SHP77 treated with DMSO at 0.1 percent for 48 hours (cell line): ENCODE data around the gene HLCS.

Experiments used
- DNase-seq: peaks from one replicate; lab custom pipeline; 2025; lab: John Stamatoyannopoulos, UW

HLCS gene

DNA sequence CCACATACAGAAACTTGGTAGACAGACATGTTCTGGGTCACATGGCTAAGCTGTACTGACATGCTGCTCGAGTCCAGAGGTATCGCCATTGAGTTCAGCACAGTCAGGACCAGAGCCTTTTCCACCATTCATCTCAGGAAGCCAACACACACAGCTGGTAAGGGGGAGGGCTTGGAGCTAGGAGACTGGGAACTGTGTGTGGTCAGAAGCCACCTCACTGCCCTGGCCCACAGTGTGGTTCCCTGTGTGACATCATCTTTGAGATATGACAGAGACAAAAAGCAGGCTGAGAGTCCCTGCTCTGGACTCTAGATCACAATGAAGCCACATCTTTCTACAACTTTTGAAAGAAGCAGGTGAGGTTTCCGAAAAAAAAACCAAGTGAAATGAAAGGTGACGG, 160.4 kb downstream of the HLCS start:
- DNase-seq: no peak

DNA sequence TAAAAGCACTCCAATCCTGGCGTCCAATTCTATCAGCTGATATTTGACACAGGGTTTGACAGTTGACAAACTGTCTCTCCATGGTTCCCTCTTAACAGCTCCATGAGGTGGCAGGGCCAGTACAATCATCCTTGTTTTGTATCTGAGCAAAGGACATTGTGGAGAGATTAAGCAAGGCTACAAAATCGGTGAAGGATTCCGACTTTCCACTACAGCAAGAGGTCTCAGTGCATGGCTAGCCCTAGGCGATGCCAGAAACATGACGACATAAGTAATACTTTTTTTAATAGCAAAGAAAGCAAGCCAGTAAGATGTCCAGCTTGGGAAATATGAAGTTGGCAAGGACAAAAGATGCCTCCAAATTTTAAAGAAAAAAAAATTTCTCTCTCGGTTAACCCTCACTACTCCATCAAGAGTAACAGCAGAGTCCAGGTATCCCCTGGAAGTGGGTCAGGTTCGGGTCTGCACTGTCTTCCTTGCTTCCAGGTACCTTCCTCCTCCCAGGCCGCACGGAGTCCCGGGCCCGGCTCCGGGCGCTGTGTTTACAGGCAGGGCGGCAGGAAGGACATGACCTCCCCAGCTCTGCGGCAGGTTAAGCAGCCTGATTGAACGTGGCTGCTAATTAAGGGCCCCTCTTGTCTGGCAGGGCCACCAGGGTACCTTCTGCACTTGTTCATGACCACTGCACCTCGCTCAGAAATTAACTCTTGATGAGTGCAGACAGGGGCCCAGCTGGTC, 161.4 kb downstream of the HLCS start:
- DNase-seq: no peak

DNA sequence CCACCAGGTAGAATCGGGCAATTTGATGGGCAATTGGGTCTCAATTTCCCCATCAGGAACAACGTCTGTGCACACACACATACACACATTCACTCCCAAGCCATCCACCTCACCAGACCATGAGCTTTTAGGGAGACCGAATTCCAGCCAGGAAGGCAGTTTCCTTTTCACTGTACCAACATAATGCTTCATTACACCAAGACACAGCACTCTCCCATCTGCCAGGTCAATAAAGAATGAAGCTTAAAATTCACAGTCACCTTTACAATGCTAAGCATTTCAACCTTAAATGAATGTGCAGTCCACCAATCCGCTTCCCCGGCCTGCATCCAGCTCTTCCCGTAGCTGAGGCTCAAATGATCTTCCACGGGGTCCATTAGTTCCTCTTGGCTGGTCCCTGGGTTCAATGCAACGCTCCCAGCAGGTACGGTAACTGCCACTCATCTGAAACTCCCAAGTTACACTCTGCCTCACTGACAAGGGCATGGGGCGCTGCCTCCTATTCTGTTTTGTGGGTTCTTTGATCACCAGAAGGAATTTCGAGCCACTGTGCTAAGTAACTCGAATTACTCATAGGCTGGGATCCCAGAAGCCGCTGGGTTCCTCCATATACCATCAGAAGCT, 162.5 kb downstream of the HLCS start:
- no peak for DNase-seq

DNA sequence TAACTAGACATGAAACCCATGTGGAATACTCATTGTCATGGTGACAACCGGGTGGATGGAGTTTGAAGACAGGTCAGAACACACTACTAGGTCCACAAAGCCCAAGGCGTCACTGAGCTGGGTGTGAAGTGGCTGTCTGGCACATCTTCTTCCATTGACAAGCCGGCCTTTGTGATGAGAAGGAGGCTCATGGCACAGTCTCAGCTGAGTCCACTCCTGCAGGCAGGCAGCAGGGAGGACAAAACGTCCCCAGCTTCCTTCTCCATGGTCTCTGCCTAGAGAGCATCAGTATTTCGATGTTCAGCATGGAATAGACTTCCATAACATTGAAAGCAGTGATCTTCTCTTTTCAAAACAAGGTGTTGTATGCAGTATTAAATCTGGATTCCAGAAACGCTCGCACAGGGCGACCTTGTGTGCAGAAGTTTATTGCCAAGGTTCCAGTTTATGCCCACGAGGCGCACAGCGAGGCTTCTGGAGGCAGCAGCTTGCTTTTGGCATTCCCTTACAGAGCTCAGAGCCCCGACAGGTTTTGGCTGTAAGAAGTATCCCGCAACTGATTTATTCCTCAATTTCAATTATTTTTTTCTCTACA, 163.3 kb downstream of the HLCS start:
- DNase-seq: no peak

DNA sequence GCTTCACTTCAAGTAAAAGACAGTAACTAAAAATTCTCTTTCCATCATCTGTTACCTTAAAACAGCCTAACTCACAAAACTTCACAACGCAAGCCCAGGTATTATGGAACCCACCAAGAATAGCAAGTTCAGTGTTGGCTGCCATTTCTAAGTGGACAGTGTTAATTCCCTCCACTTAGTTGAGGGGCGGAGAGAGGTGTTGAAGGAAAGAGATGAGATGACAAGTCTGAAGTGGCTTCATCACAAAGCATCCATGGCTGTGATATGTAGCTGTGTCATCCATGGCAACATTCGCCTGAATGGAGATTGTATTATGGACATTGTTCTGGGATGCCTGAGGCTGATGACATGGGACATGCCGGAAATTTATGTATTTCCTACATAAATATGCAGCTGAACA, 165.7 kb downstream of the HLCS start:
- DNase-seq: no peak

DNA sequence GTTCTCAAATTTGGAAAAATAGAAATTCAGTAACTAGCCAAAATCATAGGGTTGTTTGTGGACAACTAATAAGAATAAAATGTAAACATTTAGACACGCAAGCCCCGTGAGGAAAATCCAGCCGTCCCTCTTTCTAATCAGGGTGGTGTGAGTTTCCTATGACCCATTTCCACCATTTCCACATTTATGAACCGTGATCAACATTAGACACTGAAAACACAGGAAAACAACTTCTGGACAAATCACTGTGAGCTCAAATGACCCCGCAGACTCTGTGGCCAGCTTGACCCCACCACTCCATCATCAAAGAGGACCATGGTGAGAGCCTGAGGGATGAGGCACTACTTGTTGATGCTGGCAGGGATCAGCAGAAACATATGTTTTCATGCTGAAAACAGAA, 166.6 kb downstream of the HLCS start:
- no peak for DNase-seq

DNA sequence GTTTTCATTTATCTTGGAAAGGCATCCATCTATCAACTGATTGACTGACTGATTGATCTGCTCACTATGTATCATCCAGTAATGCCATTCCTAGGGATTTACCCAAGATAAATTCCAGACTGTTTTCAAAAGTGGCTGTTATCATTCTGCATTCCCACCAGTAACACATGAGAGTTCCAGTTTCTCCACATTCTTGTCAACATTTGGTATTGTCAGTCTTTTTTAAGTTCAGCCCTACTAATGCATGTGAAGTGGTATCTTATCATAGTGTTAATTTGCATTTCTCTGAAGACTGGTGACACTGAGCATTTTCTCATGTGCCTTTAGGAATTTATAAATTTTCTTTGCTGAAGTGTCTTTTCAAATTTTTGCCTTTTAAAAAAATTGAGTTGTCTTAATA, 168.0 kb downstream of the HLCS start:
- no peak for DNase-seq

DNA sequence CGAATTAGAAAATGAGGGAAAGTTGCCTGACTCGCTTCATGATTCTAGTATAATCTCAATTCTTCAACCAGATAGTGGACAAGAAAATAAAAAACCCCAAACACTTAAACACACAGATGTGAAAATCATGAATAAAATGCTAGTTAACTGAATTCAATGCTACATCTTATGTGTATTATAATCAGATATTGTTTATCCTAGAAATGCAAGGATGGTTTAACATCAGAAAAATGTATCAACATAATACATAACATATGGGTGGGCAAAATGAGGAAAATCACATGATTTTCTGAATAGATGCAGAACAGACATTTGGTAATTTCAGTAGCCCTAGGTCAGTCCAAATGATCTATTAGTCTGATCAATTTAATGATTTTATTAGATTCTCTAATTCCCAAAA, 170.4 kb downstream of the HLCS start:
- DNase-seq: no peak

DNA sequence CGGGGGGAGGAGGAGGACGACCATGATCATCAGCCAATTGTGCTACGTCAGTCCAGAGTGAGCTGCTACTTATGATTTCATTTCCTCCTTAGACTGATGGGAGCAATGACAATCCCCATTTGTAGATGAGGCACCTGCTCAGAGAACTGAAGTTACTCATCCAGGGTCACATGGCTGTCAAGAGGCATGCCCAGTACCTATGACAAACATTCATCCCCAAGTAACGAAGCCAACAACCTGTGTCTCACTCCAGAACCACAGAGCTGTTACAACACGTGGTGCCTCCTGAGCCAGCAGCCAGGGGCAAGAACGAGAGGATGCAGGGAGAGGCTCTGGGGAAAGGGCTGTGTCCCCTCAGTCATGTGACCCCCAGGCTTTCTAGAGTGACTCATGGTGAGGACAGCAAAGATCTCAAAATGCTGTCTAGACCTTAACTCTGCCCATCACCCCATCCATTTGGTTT, 173.9 kb downstream of the HLCS start:
- DNase-seq: no peak

DNA sequence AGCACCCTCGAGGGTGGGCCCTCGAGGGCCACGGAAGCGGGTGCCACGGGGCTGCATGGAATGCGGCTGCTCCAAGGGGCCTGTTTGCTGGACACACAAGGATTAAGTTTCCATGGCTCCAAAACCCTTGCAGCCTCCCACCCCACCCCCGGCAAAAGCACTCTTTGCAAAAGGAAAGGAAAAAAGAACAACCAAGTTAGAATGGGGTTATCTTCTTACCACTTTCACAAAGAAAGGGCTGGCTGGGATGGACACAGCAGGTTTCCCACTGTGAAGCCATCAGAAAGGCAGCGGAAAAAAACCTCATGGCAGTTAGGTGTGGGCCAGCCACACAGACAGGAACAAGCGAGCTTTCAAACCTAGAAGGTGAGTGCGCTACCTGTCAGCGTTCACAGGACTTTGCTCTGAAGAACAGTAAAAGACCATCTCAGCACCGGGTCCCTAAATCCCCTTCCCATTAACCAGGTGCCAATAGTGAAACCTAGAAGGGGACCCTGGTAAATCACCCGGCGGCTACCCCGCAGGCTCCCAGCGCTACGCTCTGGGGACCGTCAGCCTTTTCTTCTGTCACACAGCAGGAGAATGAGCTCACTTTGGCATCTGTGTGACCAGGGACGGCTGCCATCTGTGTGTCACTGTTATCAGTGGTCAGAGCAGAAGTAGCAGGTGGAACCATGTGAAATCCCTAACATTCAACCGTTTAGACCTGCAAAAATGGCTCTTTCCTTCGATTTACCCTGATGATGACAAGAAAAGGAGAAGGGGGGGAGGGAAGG, 174.6 kb downstream of the HLCS start:
- DNase-seq: no peak

DNA sequence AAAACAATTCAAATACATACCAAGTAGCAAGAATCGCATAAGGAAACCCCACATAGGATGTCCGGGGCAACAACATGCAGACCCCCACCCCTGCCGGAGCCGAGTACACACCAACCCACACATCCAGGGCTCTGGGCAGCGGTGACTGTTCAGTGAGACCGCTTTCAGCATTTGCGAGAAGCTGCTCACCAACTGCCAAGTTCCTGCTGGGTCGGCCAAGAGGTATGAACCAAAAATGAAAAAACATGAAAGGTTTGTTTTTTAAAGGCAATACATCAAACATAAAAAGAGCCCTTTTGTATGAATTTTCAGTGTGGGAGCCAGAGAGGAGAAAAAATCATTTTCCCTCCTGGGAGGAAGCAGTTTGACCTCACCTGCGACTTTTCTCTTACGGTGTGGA, 175.3 kb downstream of the HLCS start:
- DNase-seq: no peak

DNA sequence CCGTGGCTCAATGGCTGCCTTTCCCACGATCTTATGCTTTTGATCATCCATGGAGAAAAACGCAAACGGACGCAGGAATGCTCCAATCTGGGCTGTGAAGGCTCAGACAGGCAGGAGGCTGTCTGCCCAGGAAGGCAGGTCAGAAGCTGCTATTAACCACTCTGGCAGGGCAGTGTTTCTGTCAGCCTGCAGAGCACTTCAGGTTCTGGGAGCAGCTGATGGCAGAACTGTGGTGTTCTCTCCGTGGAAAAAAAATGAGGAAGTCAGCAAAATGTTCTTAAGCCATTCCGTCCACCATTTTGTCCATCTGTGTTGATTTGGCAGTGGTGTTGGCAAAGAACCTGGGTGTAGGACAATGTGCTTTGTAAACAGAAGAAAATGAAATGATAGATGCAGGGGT, 175.9 kb downstream of the HLCS start:
- DNase-seq: no peak

DNA sequence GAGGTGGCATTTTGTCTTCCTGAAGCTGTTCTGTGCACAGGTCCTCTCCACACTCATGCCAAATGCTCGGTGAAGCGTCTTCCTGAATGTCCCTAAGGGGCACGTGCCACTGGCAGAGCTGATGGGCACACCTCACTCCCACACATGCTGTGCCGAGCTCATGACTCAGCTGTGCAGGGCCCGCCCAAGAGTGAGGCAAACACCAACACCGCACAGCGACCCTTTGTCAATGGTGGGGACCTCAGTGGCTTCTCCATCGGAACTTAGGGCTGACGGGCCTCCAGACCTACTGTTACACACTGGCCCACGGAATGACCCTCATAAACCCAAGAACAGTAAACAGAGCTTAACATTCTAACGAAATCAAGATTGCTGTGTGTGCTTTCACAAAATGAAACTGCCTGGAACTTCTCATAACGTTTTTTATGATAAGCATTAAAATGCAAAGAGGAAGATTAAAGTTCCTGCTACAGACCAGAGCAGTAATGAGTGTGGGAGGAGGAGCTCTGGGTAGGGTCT, 178.3 kb downstream of the HLCS start:
- no peak for DNase-seq

DNA sequence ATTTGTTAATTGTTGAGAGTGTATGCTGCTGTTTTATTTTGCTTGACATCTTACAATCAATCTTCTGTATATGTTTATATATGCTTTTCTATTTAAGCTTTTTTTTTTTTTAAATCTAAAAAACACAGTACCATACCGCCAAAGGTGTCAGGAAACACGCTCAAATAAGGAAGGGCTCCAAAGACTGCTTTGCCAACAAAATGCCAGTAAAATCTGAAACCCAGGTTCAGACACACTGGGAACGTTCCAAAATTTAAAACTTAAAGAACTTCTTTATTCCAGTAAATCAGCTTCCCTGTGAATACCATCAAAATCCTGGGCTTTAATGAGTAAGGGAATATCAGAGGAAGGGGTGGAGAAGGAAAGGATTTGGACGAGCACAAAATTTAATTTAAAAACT, 180.3 kb downstream of the HLCS start:
- DNase-seq: no peak

DNA sequence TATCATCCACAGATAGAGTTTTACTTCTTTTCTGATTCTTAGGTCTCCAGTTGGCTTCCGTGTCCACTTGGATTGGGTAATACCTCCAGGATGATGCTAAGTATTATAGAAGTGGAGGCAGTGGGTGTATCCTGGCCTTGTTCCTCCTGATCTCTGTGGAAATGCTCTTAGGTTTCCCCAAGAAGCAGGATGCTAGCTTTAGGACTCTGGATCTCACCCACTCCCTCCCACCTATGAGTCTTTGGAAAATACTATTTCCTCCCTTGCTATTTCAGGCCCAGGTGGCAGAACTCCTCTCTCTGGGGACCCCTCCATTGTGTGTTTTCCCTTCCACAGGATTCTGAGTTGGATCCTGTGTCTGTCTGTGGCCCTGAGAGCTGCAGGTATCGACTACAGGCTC, 180.9 kb downstream of the HLCS start:
- no peak for DNase-seq

DNA sequence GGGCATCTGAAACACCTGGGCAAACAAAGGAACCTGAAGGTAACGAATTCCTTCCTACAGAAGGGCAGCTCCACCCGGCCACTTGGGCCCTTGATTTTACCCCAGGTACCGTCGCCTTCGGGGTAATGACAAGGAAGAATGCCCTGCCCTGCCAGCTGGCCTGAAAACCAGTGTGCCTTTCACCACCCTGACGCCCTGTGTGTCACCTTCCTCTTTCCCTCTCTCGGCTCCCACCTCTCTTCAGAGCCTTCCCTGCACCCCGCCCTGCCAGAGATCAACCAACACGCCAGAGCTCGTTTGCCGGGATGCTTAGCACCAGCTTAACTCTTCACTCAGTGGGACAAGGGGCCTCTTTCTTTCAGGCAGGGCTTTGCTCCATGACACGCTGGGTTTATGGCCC, 181.5 kb downstream of the HLCS start:
- DNase-seq: no peak

DNA sequence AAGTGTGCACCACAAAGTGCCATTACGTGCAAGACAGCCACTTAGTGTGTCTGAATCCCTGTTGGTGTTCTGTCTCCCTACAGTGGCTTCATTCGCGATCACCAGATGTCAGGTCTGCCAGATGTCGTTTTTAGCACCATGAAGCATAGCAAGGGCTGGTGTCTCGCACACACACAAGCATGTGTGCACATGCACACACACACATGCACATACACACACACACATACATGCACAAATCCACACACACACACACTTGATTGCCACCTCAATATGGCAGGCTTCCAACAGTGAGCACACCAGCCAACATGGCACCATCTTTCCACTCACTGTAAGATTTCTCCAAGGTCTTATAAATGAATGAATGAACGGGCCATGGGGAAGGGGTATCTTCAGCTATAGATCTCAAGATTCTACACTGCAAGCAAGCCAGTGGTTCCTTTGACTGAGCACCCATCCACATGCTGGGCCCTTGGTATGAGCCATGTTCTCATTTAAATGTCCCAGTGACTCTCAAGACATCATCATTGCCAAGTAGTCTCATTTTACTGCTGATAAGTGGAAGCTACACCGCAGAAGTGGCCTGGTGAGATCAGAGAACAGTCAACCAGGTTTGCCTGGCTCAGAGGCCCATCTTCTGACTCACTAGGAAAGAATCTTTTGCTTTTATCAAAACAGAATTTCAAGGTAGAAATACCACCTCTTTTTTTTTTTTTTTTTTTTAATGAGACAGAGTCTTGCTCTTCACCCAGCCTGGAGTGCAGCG, 182.7 kb downstream of the HLCS start:
- no peak for DNase-seq

DNA sequence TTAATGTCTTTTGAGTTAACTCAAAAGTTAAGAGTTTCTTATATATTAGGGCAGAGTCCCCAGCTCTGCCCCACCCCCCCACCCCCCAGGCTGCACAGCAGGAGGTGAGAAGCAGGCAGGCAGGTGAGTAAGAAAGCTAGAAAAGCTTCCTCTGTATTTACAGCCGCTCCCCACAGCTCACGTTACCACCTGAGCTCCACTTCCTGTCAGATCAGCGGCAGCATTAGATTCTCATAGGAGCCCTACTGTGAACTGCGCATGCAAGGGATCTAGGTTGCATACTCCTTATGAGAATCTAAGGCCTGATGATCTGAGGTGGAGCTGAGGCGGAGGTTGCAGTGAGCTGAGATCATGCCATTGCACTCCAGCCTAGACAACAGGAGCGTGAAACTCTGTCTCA, 185.6 kb downstream of the HLCS start:
- no peak for DNase-seq

DNA sequence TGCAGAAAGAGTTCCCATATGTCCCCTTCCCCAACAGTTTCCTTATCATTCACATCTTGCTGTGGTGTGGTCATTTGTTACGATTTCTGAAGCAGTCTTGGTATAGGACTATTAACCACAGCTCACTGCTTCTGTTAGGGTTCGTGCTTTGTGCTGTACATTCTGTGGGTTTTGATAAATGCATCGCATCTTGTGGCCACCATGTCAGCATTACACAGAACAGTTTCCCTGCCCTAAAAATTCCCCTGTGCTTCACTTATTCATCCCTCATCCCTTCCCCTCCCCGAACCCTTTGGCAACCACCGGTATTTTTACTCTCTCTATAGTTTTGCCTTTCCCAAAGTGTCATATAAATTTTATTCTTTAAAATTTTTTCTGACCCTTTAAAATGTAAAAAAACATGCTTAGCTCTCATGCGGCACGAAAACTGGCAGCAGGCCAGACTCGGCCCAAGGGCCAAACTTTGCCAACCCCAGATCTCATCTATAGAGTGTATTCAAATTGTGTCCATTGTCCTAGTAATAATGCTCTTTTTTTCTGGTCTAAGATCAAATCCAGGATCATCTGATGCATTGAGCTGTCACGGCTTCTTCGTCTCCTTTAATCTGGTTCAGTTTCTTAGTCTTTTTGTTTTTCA, 189.4 kb downstream of the HLCS start:
- no peak for DNase-seq

DNA sequence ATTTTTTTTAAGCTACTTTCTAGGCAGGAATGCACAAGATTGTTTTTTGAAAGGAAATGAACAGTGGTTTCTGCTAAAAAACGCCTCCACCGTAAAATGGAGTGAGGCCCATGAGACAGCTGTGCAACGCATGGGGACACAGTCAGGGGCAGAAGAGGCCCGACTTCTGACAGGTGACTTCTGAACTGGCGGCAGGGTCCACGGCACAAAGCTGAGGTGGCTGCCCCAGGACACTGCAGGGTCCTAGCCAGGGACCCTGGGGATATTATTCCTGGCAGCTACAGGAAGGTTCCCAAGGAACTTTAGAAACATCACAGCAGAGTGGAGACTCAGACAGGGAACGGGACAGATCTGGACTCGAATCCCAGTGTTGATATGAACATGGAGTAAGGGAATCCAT, 192.5 kb downstream of the HLCS start:
- no peak for DNase-seq

DNA sequence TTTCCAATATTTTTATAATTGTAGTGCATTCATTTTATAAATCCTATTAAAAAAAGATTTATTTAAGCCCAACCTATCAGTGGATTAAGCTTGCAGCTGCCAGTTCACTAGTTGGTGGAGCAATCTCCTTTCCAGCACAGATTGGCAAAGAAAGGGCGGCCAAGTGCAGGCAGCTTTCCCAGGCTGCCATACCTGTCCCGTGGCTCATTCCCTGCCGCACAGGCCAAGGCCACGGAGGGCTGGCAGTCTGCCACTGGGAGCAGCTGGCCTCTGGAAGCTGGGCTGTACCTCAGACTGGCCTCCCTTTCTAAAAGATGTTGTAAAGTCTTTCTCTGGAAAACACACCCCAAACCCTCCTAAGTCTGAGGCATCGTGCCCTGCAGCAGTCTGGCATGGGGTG, 193.4 kb downstream of the HLCS start:
- no peak for DNase-seq
